HG02885 (cell line): ENCODE results near the gene ZNF431.
"Not testable (repeated sequence)": the region's sequence is repeated elsewhere in the genome, so short reads cannot be mapped to it uniquely, and the experiment has no call there.

ENCODE experiments used
- ATAC-seq: cut with Tn5 transposase; IDR thresholded peaks from one replicate; pipeline ENCODE4 v1.9.1; 2021; ENCODE audit warnings: mild to moderate bottlenecking; ENCODE audit not compliant: unreplicated experiment, poor library complexity

The ZNF431 gene

DNA sequence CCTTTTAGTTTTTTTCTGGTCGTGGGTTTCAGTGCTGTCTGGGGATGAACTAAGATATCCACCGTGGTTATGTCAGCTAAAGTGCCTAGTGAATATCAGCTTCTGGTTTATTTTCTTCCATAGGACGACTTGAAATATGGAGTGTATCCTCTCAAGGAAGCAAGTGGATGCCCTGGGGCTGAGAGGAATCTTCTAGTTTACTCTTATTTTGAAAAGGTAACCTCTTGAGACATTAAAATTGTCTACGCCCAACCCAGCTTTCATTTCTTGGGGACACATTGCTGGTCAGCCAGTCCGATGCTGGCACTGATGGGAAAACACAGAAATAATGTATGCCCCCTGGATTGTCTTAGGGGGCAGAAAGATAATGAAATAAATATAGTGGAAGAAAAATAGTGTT lies 1.6 kb downstream of the ZNF431 start:
- ATAC-seq, result no peak

DNA sequence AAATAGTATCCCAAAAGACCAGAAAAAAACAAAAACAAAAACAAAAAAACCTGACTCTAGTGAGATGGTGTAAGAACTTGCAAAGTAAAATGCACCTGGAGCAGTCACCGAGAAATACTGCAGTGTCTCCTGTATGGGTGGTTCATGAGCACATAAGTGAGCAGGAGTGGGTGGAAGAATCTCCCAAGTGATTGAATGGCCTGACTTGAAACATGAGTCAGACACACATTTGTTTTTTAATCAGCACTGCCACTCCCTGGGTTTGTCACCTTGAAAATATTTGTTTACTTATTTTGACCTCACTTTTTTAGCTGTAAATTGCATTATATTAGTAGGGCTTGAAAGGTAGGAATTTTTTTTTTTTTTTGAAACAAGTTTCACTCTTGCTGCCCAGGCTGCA lies 2.0 kb downstream of the ZNF431 start:
- ATAC-seq, result no peak

DNA sequence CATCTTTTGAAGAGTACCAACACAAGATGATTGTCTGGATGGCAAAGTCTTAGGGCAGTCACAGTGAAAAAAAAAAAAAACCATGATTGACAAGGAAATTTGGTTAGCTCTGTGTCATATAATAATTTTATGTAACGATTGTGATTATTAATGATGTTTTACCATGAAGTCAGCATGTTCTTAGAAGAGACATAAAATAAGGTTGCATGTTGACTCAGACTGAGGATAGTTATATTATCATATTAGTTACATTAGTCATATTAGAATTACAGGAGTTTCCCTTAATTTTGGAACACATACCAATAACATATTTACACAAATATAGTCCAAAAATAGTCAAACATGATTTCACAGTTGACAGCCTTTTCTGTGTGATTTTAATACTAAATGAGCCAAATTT lies 5.7 kb downstream of the ZNF431 start:
- no peak for ATAC-seq

DNA sequence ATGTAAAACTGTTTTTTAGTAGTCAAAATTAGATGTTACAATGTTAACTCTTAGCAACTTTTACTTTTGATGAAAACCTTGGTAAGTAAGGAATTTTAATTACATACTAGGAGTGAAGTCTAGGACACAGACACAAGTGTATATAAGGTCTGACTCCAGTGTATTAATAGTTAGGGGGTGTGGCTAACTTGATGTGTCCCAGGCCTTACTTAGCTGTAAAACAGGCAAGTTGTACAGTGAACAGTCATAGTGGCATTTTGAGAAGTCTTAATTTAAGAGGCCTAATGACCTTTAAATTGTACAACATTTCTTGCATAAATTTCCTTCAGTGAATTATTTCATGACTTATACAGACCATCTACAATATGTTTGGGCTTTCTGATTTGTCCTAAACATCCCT lies 6.8 kb downstream of the ZNF431 start:
- ATAC-seq, result no peak

DNA sequence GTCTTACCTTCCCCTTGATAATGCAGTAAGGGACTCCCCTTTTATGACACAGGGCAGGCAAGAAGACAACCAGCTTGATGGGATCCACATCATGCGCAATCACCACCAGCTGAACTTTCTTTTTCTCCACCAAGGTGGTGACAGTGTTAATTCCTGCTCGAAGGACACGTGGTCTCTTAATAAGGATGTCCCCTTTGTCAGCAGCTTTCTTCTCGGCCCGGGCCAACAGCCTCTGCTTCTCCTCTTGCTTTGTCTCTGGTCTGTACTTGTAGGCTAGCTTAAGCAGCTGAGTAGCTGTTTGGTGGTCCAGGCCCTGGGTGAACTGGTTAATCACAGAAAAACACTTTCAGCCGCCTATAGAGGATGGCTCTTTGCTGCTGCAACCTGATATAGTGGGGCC lies 8.0 kb downstream of the ZNF431 start:
- no peak for ATAC-seq

DNA sequence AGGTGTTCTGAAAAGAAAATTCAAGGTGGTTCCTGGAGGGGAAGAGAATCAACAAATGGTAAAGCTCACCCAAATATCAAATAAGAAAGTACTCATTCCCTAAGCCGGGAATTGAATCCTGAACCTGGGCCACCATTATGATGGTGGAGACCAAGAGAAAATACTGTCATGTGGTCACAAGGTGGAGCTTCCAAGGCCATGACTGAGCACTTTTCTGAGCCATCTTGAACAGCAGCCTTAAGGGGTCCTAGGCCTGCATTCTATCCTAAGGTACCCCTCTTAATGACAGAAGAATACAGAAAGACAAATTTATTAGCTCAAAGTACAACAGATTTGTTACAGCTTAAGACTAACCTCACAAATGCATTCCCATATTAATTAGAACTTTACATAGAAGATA lies 9.6 kb downstream of the ZNF431 start:
- no peak for ATAC-seq

DNA sequence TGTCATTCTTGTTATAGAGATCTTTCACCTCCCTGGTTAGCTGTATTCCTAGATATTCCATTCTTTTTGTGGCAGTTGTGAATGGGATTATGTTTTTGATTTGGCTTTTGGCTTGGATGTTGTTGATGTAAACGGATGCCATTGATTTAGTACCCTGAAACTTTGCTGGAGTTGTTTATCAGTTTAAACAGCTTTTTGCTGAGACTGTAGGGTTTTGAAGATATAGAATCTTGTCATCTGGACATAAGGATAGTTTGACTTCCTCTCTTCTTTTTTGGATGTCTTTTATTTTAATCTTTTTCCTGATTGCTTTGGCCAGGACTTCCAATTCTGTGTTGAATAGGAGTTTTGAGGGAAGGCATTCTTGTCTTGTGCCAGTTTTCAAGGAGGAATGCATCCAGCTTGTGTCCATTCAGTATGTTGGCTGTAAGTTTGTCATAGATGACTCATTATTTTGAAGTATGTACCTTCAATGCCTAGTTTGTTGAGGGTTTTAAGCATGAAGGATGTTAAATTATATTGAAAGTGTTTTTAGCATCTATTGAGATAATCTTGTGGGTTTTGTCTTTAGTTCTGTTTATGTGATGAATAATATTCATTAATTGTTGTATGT lies 16.8 kb downstream of the ZNF431 start:
- ATAC-seq, result no peak

DNA sequence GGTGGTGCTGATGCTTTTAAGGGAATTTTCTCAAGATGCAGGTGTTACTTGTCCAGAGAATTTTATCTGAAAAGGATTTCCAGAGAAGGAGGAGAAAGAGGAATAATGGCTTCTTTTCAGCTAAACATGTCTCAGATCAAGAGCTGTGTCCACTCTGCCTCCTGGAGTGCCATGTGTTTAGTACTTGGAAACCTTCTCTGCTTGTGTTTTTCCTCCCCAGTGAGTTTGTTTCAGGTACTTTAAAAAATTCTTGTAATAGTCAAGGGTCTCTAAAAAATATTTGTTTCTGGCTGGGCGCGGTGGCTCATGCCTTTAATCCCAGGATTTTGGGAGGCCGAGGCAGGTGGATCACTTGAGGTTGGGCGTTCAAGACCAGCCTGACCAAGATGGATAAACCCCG lies 22.7 kb downstream of the ZNF431 start:
- ATAC-seq, result no peak

DNA sequence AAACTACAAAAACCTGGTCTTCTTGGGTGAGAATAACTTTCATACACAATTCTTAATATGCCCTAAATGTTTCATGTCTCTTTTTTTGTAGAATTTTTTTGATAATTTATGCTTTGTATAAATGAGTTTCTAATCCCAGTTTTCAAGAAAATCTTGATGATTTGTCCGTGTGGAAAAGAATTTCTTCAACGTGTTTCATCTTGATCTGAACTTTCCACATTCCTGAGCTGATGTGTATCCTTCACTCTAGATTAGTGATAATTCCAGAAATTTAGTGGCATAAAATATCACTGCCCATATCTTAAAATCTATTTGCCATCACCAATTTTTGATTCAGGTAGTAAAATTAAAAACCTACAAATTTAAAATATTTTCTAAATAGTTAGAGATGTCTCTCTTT lies 24.6 kb downstream of the ZNF431 start:
- ATAC-seq, result no peak

DNA sequence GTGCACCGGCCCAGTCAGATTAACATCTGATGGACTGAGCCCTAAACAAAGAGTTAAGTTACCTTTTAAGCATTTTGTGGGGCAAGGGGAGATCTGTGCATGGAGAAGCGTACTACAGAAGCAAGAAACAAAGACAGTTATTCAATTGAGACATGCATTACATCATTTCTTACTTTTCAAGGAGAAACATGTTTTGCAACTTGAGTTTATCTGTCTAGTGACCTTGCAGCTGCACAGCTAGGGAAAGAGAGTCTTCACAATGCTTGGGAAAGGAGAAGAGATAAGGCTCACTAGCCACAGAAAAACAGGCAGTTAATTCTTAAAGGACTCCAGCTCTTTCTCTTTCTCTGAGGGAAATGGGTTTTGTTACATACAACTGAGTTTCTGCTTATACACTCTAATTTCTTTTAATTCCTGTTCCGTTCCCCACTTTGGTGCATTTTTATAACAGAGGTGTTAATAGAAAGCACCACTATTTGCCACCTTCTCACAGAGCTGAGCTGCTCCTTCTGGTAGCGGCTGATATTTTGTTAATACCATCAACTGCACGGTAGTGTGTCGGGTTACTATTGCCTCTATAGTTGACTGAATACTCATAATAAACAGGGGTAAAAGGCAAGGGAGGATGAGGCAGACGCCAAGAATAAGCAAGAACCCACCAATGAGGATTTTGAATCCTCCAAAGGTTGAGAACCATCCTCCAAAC lies 55.9 kb downstream of the ZNF431 start:
- ATAC-seq, result no peak

DNA sequence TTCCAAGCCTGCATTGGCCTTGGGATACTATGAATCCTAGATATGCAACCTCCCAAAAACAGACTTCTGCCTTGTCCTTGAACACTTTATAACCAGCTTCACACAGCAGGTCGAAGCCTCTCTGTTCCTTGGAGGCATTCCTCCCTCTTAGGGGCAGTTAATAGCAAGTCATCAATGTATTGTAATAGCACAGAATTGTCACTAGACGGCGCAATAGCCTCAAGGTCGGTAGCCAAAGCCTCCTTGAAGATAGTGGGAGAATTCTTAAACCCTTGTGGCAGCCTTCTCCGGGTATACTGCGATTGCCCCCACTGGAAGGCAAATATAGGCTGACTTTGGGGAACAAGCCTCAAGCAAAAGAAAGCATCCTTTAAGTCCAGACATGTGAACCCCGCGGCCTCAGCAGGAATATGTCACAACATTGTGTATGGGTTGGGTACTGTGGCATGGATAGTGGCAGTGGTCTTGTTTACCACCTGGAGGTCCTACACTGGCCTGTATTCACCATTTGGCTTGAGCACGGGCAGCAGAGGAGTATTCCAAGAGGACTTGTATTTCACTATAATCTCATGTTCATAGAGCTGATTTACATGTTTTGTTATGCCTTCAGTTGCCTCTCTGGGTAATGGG lies 61.1 kb downstream of the ZNF431 start:
- no peak for ATAC-seq

DNA sequence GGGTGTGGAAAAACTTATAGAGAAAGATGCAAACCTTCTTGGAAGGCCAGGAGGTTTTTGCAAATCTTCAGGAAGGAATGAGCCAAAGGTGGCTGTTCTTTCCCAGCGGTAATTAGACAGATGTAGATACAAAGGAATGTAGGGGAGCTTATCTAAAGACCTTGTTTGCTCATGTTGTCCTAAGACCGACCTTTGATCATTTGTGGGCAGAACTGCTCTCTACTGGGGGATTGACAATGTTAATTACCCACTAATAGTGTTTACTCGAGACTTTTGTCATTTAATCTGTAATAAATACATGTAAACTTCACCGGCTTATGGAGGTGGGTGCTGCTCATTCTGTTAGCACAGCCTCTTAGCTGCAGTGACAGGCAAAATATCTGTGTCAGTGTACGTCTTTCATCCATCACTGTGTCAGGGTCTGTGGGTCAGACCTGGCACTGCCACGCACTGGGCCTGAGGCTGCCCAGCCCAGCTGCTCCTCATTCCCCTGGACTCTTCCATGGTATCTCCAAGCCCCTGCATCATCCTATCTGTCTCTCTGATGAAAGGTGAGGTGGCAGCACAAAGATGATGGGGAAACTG lies 68.3 kb downstream of the ZNF431 start:
- ATAC-seq, result no peak

DNA sequence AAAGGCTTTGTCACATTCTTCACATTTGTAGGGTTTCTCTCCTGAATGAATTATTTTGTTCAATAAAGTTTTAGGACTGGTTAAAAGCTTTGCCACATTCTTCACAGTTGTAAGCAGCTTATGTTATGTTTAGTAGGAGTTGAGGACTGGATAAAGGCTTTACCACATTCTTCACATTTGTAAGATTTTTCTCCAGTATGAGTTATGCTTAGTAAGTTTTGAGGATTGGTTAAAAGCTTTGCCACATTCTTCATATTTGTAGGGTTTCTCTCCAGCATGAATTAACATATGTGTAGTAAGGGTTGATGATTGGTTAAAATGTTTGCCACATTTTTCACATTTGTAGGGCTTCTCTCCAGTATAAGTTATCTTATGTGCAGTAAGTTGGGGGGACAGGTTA lies 79.9 kb downstream of the ZNF431 start:
- no peak for ATAC-seq

DNA sequence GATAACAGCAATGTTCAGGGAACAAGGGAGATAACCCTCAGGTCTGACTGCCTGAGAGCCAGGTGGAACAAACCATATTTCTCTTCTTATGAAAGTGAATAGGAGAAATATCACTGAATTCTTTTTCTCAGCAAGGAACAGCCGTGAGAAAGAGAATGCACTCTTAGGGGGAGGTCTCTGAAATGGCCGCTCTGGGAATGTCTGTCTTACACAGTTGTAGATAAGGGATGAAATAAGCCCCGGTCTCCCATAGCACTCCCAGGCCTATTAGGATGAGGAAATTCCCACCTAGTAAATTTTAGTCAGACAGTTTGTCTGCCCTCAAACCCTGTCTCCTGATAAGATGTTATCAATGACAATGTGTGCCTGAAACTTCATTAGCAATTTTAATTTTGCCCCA lies 88.1 kb downstream of the ZNF431 start:
- ATAC-seq, result not testable (repeated sequence)

DNA sequence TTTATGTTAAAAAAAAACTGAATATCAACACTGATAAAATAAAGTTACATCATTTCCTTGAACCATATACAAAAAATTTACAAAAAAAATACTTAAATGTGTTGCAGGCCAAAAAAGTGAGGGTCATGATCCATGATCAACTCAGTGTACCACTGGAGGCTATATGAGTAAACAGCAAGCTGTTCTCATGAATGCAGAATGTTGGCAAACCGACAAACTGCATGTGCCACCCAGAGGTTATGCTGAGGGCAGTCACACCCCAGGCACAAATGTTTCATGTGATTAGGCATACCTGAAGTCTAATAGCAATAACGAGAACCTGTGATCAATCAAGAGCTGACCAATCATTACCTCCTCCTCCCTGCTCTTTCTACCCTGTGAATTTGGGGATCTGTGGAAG lies 91.9 kb downstream of the ZNF431 start:
- no peak for ATAC-seq

DNA sequence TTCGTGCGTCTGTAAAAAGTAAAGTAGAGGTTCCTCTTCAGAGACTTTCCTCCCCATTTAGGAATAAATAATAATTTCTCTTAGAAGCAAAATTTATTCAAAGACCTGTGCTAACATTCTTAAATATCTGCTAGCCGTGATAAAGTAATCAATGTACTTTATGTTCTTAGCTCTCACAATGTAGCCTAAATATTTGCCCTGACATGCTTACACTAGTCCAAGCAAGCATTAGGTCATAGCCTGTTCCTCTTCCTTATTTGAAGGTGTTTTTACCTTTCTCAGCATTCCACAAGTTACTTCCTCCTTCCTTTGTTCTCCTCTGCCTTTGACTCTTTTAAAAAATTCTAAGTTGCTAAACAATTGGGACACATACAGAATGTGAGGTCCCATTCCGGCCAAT lies 94.9 kb downstream of the ZNF431 start:
- not testable (repeated sequence) for ATAC-seq

DNA sequence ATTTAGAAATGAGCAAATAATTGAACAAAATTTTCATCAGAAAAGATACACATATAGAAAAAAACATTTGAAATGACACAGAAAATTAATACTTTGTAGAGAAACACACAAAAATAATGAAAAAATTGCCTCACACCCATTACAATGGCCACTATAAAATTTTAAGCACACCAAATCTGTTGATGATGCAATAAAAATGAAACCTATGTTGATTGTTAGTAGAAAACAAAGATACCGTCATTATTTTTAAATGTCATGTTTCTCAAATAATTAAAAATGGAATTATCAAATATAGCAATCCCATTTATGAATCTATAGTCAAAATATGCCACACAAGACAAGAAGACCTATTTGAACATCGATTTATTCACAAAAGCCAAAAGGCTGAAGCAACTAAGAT lies 96.8 kb downstream of the ZNF431 start:
- no peak for ATAC-seq
